Measurements from ENCODE around the gene CD6.

CD6 gene

DNA sequence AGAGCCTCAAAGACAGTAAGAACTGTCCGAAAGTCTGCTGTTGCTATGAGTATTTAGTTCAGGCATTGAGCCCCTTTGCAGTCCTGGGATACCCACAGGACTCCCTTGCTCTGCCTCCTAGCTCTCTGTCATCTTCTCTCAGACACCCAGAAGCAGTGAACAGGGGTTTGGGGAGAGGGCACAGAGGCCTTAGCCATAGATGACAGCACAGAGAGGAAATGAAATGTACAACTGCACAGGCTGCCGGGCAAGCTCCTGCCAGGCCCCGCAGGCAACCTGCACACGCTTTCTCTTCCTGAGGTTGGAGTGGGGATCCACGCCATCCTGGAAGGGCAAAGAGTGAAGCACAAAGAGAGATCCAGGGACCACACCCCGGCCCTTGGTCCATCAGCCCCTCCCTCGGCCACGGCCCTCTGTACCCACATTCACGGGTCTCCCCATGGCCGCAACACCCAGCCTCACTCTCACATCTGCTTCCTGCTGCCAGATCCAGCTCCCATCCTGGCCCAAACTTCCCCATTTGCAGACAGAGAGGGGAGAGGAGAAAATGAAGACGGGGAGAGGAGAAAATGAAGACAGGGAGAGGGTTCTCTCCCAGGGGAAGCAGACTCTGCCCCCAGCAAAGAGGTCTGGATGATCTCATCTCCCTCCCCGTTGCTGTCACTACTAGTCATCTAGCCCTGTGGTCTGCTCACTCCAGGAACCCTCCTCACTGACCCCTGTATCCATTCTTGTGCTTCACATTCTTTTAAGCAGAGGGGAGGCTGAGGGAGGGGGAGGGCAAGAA is 40.7 kb downstream of the CD6 start:
- DNase-seq = no peak

DNA sequence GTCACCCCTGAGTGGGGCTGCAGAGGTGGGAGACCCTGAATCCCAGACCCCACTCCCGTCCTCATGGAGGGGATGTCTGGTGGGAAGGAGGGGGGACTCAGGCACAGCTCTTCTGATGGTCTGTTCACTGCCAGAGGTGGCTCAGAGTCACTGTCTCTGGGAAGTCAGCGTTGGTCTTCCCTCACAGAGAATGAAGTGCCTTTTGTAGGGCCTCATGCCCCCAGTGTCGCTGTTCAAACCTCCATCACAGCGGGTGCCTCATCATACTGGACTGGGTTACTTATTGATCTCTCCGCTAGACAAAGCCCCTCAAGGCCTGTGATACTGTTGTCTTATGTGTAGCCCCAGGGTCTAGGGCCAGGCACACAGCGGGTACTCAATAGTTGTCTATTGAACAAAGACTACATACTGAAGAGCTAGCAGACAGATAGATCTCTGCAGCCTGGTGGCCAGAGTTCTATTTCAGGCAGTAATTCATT is 41.3 kb downstream of the CD6 start:
- DNase-seq = no peak

DNA sequence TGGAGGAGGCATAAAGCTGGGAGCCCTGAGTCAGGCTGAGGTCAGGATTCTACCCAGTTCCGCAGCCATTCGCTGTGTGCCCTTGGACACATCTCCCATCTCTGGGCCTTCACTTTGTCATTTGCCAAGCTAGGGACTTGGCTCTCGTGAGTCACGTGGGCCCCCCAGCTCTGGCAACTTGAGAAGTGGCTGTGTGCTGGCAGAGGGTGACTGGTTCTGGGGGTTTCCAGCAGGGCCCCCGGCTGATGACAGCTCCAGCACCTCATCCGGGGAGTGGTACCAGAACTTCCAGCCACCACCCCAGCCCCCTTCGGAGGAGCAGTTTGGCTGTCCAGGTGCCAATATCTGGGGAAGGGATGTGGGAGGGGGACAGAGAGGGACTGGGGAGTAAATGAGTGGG is 46.6 kb downstream of the CD6 start:
- no peak for DNase-seq

DNA sequence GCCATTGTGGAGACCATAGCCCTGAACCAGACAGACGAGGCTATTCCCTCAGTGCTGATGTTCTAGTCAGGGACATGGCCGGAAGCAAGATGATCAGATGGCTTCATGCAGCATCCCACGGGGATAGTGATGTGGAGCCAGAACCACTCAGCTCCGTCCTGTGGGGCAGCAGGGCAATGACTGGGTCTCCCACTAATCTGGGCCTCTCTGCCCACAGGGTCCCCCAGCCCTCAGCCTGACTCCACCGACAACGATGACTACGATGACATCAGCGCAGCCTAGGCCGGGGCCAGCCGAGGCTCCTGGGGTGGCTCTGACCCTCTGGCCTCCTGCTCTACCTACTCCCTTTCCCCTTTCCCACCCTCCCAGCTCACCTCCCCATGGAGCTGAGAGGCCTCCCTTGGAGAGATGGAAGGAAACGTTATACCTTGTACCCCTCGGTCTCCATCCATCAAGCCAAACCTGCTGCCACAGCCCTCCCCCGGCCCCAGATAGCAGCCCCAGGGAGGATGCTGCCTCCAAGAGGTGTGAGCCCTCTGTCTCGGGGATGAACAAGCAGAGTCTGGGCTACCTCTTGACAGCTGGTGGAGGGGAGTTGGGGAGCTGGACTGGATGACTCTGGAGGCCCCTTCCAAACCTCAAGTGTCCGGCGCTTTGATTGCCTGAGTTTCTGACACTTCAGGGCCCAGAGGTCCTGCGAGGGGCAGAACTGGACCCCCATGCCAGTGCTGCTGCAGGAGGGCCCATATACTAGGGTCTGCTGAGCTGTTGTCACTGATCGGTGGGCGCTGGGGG is 47.8 kb downstream of the CD6 start:
- no peak for DNase-seq

DNA sequence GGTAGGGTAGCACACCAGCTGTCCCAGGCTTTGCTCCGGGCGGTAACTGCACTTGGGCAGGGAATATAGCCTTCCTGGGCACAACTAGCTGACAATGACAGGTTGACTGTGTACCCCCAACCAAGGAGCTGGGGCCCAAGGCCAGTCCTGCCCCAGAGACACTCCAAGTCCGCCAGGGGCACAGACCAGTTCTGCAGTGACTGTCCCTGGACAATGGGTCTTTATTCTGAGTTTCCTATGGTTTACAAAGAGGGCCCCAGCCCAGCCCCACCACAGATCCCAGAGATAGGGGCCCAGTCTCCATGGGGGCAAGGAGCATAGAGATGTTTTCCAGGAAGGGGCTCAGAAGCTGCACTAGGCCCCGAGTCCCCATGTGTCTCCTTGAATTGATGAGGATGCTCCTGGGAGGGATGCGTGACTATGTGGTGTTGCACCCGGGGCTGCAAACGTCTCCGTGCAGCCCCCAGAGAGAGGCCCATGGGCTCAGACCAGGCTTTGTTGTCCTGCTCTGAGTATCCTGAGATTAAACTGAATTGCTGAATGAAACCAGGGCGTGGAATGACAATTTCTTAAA is 48.4 kb downstream of the CD6 start:
- DNase-seq = no peak

DNA sequence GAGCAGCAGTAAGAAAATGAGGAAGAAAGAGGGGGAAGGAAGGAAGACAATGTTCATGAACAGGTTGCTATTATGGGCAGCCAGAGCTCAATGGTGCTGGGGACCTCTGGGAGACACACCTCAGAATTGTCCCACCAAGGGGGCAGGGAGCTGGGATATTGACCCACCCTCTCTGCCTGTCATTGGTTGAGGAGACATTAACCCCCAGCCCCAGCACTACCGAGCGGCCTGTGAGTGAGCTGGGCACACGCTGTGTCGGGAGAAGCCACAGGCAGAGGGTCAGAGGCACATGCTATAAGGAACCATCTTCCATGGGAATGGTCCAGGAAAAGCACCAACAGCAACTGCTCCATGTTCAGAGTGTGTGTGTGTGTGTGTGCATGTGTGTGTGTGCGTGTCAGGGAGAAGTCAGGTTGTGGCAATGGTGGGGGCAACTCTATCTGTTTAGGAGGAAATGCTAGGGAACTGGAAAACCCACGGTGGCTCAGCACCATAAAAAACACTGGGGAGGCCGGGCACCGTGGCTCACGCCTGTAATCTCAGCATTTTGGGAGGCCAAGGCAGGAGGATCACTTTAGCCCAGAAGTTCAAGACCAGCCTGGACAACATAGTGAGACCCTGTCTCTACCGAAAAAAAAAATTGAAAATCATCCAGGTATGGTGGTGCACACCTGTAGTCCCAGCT is 49.2 kb downstream of the CD6 start:
- no peak for DNase-seq

DNA sequence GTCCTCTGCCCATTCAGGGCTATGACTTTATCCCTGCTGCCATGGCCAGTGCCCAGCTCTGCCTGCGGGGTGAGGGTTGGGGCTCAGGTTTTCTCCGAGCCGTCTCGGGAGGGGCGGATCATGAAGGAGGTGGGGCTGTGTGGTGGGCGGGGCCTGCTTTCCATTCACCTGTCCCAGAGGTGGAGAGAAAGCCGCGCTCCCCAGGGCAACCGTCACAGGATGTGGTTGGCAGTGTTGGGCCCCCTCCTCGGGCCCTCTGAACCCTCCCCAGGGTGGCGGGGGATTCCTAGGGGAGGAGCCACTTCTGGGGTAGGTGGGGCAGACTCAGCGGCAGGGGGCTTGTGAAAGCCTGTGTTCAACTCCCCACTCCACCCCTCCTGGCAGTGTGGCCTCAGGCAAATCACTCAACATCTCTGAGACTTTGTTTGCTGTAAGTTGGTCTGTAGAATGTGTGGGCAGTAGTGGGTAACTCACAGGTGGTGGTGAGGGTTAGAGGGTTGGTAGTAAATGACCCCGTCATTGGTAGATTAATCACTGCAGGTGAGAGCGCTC is 50.3 kb downstream of the CD6 start:
- peak; percentile 76 for DNase-seq

DNA sequence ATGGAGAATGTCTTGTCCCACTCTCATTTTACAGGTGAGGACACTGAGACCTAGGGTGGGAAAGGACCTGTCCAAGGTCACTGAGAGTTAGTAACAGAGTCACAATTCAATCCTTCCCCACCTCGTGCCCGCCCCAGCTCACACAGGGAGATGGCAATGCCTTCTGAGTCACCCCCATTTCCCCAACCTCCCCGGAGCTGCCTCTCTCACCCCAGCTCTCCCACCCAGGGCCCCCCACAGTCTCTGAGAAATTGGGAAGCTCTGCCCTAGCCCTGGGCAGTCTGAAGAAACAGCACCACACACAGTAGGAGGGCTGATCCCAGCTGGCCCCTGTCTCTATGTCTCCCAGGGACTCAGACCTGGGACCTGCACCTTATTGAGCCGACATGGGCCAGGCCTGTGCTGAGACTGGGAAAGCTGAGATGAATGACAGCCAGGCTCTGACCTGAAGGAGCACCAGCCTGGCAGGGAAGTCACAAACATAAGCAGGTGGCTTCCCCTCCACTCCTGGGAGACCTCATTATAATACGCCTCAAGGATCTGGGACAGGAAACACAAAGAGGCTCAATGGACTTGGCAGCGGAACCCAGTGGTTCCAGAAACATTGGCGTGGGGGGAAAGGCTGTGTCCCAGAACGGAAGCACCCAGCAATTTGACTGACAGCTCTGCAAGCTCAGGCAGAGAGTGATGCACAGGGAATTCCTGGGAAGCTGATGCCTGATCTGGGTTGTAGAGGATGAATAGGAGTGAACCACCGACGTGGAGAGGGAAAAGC is 51.0 kb downstream of the CD6 start:
- no peak for DNase-seq

DNA sequence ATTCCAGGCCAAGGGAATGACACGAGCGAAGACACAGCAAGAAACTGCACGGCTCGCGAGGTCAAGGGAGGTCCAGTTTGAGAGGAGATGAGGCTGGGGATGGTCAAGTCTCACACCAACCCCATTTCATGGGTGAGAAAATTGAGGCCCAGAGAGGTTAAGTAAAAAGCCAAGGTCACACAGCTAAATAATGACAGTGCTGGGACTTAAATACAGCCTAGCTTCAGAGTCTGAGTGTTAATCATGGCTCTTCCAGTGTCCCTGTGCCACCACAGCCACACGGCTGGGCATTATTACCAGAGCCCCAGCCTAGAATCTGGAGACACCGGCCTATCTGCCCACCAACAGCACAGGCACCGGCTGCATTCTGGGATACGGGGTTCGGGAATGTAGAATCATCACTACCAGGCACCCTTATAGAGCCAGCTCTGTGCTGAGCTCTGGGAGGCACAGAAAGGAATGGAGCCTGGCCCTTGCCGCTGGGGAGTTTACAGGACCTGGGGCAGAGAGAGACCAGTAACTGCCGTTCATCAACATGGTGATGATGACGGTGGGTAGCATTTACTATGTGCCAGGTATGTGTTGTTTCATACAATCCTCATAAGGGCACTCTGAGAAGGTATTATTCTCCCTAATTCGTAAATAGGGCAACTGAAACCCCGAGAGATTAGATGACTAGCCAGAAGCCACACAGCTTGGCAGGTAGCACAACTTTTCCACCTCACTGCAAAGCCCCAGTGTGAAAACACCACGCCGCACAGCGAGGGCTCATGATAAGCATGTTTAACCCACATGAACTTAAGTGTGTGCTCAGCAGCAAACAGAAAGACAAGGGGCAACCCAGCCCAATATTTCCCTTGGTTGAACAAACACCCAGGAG is 51.8 kb downstream of the CD6 start:
- DNase-seq = peak; percentile 37

DNA sequence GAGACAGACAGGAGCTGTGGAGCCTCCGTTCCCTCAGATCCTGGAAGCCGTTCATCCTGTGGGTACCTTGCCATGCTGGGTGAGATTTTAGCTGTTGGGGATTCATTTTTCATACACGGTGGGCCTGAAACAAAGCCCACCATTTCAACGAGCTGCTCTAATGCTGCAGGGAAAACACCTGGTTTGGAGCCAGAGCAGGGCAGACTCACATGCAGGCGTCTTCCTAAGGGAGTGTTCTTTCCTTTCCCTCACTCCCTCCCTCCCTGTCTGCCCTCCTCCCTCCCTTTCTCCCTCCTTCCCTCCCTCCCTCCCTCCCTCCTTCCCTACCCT is 52.5 kb downstream of the CD6 start:
- DNase-seq = no peak

DNA sequence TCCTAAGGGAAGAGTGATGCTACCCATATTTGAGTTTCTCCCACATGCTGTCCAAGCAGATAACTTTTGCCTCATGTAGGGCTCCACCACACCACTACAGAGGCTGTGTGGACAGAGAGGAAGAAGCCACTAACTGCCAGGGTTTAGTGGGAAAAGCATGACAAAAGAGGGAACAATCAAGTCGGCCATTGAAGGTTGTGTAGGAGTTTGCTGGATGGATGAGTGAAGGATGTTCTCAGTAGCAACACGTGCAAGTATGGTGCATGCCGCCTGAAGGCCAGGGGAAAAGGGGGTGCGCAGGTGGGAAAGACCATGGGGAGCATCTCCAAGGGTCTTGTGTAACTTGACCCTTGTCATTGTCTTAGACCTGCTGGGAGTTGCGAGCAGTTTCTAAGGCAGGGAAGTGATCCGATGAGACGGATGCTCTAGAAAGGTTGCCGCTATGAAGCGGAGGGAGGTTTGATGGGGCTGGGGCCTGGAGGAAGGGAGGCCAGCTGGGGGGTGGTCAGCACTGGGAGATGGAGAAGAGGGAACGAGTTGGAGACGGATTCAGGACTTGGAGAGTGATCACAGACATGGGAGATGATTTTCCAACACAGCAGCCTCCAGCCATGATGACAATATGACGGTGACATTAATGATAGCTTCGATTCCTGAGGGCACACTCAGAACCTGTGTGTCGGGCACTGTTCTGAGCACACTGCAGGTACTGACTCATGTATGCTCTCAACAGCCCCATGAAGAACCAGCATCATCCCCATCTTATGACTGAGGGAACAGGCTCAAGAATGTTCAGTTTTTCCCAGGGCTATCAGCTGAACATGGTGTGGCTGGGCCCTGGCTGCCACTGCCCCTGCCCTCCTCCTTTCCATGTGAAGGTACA is 53.7 kb downstream of the CD6 start:
- DNase-seq = no peak

DNA sequence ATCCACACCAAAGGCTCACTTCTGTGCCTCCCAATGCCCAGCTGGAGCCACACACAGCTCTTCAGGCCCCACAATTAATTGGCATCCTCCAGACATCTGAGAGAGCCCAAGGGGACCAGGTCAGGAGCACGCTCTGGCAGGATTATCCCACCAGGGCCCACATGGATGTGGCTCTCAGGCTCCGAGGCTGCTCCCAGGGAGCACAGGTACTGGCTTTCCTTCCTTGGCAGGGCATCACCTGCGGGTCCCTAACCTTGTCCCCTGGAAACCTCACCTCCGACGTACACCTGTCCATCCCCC is 54.3 kb downstream of the CD6 start:
- DNase-seq = no peak

DNA sequence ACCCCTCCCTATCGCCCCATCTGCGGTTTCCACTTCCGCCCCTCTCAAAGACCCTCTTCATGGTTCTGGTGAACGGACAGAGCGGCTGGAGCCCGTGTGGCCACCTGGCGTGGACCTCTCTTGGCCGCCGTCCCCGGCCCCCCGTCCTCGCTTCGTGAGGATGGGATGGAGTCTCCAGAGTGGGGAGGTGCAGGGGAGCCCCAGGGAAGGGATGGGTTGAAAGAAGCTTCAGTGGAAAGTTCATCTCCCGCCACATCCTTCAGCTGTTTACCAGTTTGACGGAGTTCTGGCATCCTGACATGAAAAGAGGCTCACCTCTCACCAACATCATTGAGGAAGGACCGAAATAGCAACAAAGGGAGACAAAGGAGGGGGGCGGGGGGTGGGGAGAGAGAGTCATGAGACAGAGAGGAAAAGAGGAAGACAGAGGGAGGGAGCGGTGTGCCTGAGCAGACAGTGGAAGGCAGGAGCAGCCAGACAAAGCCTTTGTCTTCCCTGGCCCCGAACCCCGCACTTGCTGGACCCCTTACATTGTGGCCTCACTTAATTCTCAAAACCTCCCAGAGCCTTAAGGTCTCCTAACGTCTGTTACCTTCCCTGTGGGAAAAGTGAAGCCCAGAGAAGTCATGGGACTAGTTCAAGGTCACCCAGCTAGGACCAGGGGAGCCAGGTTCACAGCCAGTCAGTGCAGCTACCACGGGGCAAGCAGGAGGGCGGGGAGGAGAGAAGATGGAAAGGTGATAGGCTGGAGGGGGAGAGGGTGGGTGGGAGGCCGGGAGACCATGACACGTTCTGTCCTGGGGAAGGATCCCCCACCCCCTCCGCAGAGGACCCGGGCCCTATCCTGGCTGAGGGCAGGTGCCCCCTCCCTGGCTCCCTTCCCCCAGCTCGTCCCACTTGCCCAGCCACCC is 54.9 kb downstream of the CD6 start:
- no peak for DNase-seq

DNA sequence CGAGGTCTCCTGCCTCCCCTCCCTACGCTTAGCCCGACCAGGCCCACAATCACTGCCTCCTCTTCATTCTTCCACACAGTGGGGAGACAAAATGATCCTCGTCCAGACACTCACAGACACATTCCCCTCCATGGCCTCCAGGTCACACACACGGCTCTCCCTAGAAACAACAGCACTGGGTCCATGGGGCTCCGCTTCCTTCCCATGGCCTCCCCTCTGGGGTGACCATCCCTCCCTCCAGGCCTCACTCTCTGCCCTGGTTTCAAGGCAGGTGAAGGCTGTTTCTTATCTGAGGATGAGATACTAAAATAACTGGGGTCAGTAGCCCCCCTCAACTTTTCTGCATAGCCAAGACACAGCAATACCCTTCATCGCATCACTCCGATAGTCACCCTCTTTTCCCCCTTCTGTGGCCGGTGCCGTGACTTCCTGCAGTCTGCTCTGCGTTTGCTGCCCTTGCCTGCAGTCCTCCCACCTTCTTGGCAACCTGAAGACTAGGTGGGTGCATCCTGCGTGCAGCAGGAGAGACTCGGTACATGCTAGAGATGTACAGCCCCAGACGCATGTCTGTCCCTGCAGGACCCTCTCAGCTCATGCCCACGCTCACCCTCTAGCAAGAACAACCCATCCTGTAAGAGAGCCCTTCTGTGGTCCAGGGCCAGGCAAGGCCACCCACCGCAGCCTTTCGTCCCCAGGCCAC is 55.8 kb downstream of the CD6 start:
- no peak for DNase-seq

DNA sequence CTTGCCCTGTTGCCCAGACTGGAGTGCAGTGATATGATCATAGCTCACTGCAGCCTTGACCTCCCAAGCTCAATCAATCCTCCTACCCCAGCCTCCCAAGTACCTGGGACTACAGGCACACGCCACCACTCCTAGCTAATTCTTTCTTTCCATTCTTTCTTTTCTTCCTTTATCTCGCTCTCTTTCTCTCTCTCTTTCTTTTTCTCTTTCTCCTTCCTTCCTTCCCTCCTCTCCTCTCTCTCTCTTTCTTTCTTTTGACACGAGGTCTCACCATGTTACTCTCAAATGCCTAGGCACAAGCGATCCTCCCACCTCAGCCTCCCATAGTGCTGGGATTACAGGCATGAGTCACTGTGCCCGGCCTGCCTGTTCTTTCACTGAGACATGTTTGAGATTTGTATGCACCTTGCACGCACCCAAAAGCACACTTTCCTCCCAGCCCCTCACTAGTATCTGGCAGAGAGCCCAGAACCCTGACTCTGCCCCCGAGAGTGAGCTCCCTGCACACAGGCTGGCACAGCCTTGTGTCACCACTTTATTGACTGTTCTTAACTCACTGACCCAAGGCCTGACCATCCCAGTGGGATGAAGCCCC is 56.8 kb downstream of the CD6 start:
- DNase-seq = peak; percentile 53

DNA sequence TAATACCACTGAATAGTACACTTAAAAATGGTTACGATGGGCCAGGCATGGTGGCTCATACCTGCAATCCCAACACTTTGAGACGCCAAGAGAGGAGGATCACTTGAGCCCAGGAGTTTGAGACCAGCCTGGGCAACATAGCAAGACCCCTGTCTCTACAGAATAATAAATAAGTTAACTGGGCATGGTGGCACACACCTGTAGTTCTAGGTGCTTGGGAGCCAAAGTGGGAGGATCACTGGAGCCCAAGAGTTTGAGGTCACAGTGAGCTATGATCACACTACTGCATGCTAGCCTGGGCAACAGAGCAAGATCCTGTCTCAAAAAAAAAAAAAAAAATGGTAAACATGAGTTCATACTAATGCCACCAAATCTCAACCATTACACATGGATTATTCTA is 61.3 kb downstream of the CD6 start:
- DNase-seq = no peak

DNA sequence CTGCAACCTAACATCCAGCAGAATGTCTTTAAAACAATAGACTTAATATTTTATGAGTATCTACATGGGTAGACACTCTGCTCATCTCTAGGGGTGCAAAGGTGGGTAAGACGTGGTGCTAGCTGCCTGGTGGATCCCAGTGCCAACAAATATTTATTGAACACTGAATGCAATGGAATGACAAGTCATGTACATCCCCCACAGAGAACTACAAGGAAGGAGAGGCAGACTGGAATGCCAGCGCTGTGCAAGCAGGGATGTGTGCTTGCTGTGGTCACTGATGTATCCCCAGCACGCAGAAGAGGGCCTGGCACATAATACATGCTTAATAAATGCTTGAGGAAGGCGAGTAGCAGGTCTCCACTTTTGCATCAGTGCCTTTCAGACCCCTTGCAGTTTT is 61.9 kb downstream of the CD6 start:
- no peak for DNase-seq

DNA sequence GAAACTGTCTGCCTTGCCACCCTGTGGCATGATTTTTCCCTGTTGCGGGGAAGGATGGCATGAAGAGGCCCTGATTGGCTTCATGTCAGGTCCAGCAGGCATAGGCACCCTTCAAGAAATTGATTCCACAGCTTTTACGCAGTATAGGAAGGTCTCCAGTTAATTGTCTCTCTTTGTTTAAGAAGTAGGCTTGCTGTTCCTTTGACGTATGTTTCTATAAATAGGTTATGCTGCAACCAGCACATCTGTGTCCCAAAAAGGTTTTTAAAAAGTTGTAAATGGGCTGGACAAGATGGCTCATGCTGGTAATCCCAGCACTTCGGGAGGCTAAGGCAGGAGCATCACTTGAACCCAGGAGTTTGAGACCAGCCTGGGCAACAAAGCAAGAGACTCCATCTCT is 62.6 kb downstream of the CD6 start:
- no peak for DNase-seq

Measured in DMS53 (cell line).